H9 (cell line): ENCODE measurements around the gene TPSAB1. TPM values are rescaled to one million over a fixed set of nuclear protein-coding genes. Genes with fewer than 3 reads are reported as not detected.

ENCODE experiments used
- DNase-seq: peaks from one replicate; pipeline ENCODE4 v3.0.0-alpha.2; 2017
- H2AFZ ChIP-seq: one replicate; pipeline ENCODE4 v1.6.1; 2013; ENCODE audit warnings: mild to moderate bottlenecking, low read length, control low read depth, moderate library complexity
- H2AK5ac ChIP-seq: 2 replicates; pipeline ENCODE4 v1.6.1; 2013; ENCODE audit warnings: low read length, control low read depth, mixed read lengths; ENCODE audit not compliant: insufficient read length
- H2BK120ac ChIP-seq: one replicate; pipeline ENCODE4 v1.6.1; 2013; ENCODE audit warnings: low read depth, mild to moderate bottlenecking, low read length, control low read depth, inconsistent platforms; ENCODE audit not compliant: poor library complexity, severe bottlenecking
- H2BK12ac ChIP-seq: 2 replicates; pipeline ENCODE4 v1.6.1; 2013; ENCODE audit warnings: low read length, control low read depth, mixed read lengths, low read depth; ENCODE audit not compliant: insufficient read length
- H2BK15ac ChIP-seq: 2 replicates; pipeline ENCODE4 v1.6.1; 2013; ENCODE audit warnings: low read depth, low read length, control low read depth
- H2BK20ac ChIP-seq: one replicate; pipeline ENCODE4 v1.6.1; 2013; ENCODE audit warnings: low read depth, mild to moderate bottlenecking, low read length, control low read depth, inconsistent platforms; ENCODE audit not compliant: poor library complexity, severe bottlenecking
- H2BK5ac ChIP-seq: 2 replicates; pipeline ENCODE4 v1.6.1; 2013; ENCODE audit warnings: low read length, control low read depth, mixed read lengths; ENCODE audit not compliant: insufficient read length
- H3K14ac ChIP-seq: 2 replicates; pipeline ENCODE4 v1.6.1; 2013; ENCODE audit warnings: low read length, control low read depth; ENCODE audit not compliant: insufficient read depth
- H3K18ac ChIP-seq: 2 replicates; pipeline ENCODE4 v1.6.1; 2013; ENCODE audit warnings: low read depth, mild to moderate bottlenecking, mixed read lengths, low read length, control low read depth; ENCODE audit not compliant: insufficient read length
- H3K23ac ChIP-seq: 2 replicates; pipeline ENCODE4 v1.6.1; 2013; ENCODE audit warnings: low read length, control low read depth, mixed read lengths, low read depth; ENCODE audit not compliant: insufficient read length
- H3K23me2 ChIP-seq: 2 replicates; pipeline ENCODE4 v1.6.1; 2013; ENCODE audit warnings: low read depth, mild to moderate bottlenecking, mixed read lengths, low read length, control low read depth; ENCODE audit not compliant: insufficient read length, poor library complexity, severe bottlenecking
- H3K27ac ChIP-seq: 2 replicates; pipeline ENCODE4 v1.5.1; 2013; ENCODE audit warnings: low read length, control low read depth, mixed read lengths, low read depth; ENCODE audit not compliant: insufficient read length
- H3K27me3 ChIP-seq: 2 replicates; pipeline ENCODE4 v1.6.1; 2013; ENCODE audit warnings: low read length, control low read depth, inconsistent platforms; ENCODE audit not compliant: insufficient read depth
- H3K4ac ChIP-seq: 2 replicates; pipeline ENCODE4 v1.6.1; 2013; ENCODE audit warnings: low read depth, mild to moderate bottlenecking, control low read depth, inconsistent platforms, low read length, moderate library complexity
- H3K4me1 ChIP-seq: 2 replicates; pipeline ENCODE4 v1.6.1; 2013; ENCODE audit warnings: low read length, control low read depth, inconsistent platforms; ENCODE audit not compliant: insufficient read depth
- H3K4me2 ChIP-seq: 2 replicates; pipeline ENCODE4 v1.6.1; 2013; ENCODE audit warnings: low read length, control low read depth, mixed read lengths; ENCODE audit not compliant: insufficient read length, insufficient read depth
- H3K56ac ChIP-seq: 2 replicates; pipeline ENCODE4 v1.6.1; 2013; ENCODE audit warnings: low read depth, mild to moderate bottlenecking, mixed read lengths, low read length, control low read depth; ENCODE audit not compliant: insufficient read length
- H3K79me1 ChIP-seq: 2 replicates; pipeline ENCODE4 v1.6.1; 2013; ENCODE audit warnings: low read depth, mild to moderate bottlenecking, moderate library complexity, low read length, control low read depth, inconsistent platforms; ENCODE audit not compliant: insufficient read depth, poor library complexity, severe bottlenecking
- H3K79me2 ChIP-seq: 2 replicates; pipeline ENCODE4 v1.6.1; 2013; ENCODE audit warnings: low read length, control low read depth, inconsistent platforms; ENCODE audit not compliant: insufficient read depth
- H3K9ac ChIP-seq: 2 replicates; pipeline ENCODE4 v1.6.1; 2013; ENCODE audit warnings: low read length, control low read depth, mixed read lengths; ENCODE audit not compliant: insufficient read length; ENCODE audit errors: extremely low read depth
- H3K9me3 ChIP-seq: one replicate; pipeline ENCODE4 v1.6.1; 2013; ENCODE audit warnings: low read depth, low read length, inconsistent platforms; ENCODE audit not compliant: control insufficient read depth
- H3T11ph ChIP-seq: one replicate; pipeline ENCODE4 v1.6.1; 2013; ENCODE audit warnings: mild to moderate bottlenecking, low read length, control low read depth, inconsistent platforms
- H4K20me1 ChIP-seq: one replicate; pipeline ENCODE4 v1.6.1; 2013; ENCODE audit not compliant: control insufficient read depth, insufficient read length, insufficient read depth
- H4K5ac ChIP-seq: 2 replicates; pipeline ENCODE4 v1.6.1; 2013; ENCODE audit warnings: low read depth, mild to moderate bottlenecking, mixed read lengths, low read length, control low read depth; ENCODE audit not compliant: insufficient read length
- H4K8ac ChIP-seq: replicated peaks from 2 replicates; pipeline ENCODE4 v1.6.1; 2013; ENCODE audit warnings: low read length, control low read depth, mixed read lengths, low read depth; ENCODE audit not compliant: insufficient read length
- H4K91ac ChIP-seq: 2 replicates; pipeline ENCODE4 v1.6.1; 2013; ENCODE audit warnings: low read depth, mild to moderate bottlenecking, moderate library complexity, mixed read lengths, low read length, control low read depth; ENCODE audit not compliant: insufficient read length
- H3K27ac Mint-ChIP-seq, 3 experiments: 2 replicates in 2 of 3; 3 replicates in 1 of 3; pipeline ENCODE4 v1.8.0; 2020 to 2021; ENCODE audit warnings: mixed read lengths in 3 of 3, mild to moderate bottlenecking in 1 of 3, moderate library complexity in 1 of 3
- H3K27me3 Mint-ChIP-seq: 2 replicates; pipeline ENCODE4 v1.8.0; 2021; ENCODE audit warnings: low read depth, mild to moderate bottlenecking, moderate library complexity, mixed read lengths
- H3K36me3 Mint-ChIP-seq, 3 experiments: 2 replicates in 2 of 3; 3 replicates in 1 of 3; pipeline ENCODE4 v1.8.0; 2020 to 2021; ENCODE audit warnings: low read depth in 3 of 3, mixed read lengths in 3 of 3; ENCODE audit not compliant: insufficient read depth in 1 of 3
- H3K4me1 Mint-ChIP-seq, 2 experiments: 2 replicates each; pipeline ENCODE4 v1.8.0; 2020; ENCODE audit warnings: mixed read lengths in 2 of 2
- H3K4me3 Mint-ChIP-seq, 2 experiments: 2 replicates in 1 of 2; 3 replicates in 1 of 2; pipeline ENCODE4 v1.8.0; 2020 to 2021; ENCODE audit warnings: mild to moderate bottlenecking in 2 of 2, mixed read lengths in 2 of 2, moderate library complexity in 1 of 2
- H3K9me3 Mint-ChIP-seq, 2 experiments: 2 replicates in 1 of 2; 3 replicates in 1 of 2; pipeline ENCODE4 v1.8.0; 2020; ENCODE audit warnings: mild to moderate bottlenecking in 2 of 2, mixed read lengths in 2 of 2, moderate library complexity in 1 of 2
- WGBS: extraction: QIAGEN DNeasy Blood & Tissue Kit; methylation state at CpG from one replicate; pipeline ENCODE4 v1.1.7; 2013; ENCODE audit warnings: missing lambda C conversion rate, low lambda C conversion rate, mixed read lengths; ENCODE audit not compliant: insufficient read length; ENCODE audit errors: extremely low coverage; 5-methylcytosine and 5-hydroxymethylcytosine counted together
- total RNA-seq: library from RNA; stranded (reverse); gene quantifications from 2 replicates; pipeline ENCODE4 v1.2.1, GENCODE V29; 2021
- TF ChIP-seq, protein P1 (sequence below): fragments of 200-600 bp; sonication (generic); conservative IDR thresholded peaks from 3 replicates; pipeline ENCODE4 v1.8.0; 2021; ENCODE audit warnings: antibody characterized with exemption, mild to moderate bottlenecking

The TPSAB1 gene
- total RNA-seq, 1 experiment from 2014 or later = not detected

DNA sequence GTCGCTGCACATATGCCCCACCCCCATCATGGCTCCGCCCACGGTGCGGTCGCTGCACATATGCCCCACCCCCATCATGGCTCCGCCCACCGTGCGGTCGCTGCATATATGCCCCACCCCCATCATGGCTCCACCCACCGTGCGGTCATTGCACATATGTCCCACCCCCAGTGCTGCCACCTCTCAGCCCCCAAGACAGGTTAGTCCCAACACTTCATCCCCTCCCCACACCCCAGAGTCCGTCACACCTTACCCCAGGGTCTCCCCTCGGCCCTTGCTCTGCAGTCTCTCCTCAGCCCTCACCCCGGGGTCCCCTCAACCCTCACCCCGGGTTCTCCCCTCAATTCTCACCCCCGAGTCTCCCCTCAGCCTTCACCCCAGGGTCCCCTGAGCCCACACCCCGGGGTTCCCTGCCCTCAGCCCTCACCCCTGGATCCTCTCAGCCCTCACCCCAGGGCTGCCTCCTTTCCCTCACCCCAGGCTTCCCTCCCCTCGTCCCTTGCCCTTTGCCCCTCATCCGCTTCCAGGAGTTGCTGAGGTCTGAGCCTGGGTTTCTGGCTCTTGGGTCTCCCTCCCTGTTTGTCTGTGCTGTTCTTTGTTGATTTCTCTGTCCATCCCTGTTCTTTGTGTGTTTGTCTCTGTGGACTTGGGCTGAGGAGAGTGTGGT lies 41.0 kb upstream of the TPSAB1 start:
- Histone ChIP-seq H4K5ac (no peak overlapping the region), H2BK120ac (no peak overlapping the region), H3K9me3 (no peaks in the 10 kb centered on the region), H2BK12ac (no peak overlapping the region), H2AK5ac (no peak overlapping the region), H3K14ac (no peak overlapping the region), H3K23me2 (peaks cover 2% of the 10 kb centered on the region), H3K4me2 (no peak overlapping the region), H3K9ac (no peak overlapping the region), H3K79me2 (no peaks in the 10 kb centered on the region), H2BK20ac (no peak overlapping the region), H4K91ac (no peak overlapping the region), H3K23ac (no peak overlapping the region), H3K4ac (no peak overlapping the region), H4K20me1 (peaks cover 2% of the 10 kb centered on the region), H2BK15ac (no peak overlapping the region), H3K79me1 (no peaks in the 10 kb centered on the region), H3K56ac (no peak overlapping the region), H3K18ac (no peak overlapping the region), H3K27ac (no peak overlapping the region), H2BK5ac (no peak overlapping the region), H2AFZ (no peak overlapping the region), H3T11ph (no peak overlapping the region), H3K27me3 (no peaks in the 10 kb centered on the region), H4K8ac (no peak overlapping the region), H3K4me1 (no peaks in the 10 kb centered on the region)
- H3K9me3 Mint-ChIP-seq = no peaks in the 10 kb centered on the region
- WGBS = no CpG with 5 or more reads among the region's 19 CpGs
- peaks cover 0 to 6% of the 10 kb centered on the region in 2 experiments; a peak in 1 of 4 replicates for H3K4me1 Mint-ChIP-seq
- TF ChIP-seq, protein P1, sequence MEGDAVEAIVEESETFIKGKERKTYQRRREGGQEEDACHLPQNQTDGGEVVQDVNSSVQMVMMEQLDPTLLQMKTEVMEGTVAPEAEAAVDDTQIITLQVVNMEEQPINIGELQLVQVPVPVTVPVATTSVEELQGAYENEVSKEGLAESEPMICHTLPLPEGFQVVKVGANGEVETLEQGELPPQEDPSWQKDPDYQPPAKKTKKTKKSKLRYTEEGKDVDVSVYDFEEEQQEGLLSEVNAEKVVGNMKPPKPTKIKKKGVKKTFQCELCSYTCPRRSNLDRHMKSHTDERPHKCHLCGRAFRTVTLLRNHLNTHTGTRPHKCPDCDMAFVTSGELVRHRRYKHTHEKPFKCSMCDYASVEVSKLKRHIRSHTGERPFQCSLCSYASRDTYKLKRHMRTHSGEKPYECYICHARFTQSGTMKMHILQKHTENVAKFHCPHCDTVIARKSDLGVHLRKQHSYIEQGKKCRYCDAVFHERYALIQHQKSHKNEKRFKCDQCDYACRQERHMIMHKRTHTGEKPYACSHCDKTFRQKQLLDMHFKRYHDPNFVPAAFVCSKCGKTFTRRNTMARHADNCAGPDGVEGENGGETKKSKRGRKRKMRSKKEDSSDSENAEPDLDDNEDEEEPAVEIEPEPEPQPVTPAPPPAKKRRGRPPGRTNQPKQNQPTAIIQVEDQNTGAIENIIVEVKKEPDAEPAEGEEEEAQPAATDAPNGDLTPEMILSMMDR = no peak
- H3K36me3 Mint-ChIP-seq = peaks cover 0 to 16% (median 15%) of the 10 kb centered on the region in 3 experiments; a peak in 6 of 7 replicates
- H3K27ac Mint-ChIP-seq = peak overlapping the region in 2 of 3 experiments; percentile 73 to 74; a peak in 4 of 7 replicates
- no peak overlapping the region for H3K4me3 Mint-ChIP-seq
- H3K27me3 Mint-ChIP-seq = no peaks in the 10 kb centered on the region
- DNase-seq = no peak
